ENCODE measurements around the gene GJB6. TPM values are rescaled to one million over a fixed set of nuclear protein-coding genes. Genes with fewer than 3 reads are reported as not detected.
A peak's percentile ranks its signal among the peaks of the same experiment; 100 is the strongest.

GJB6 gene
- total and polyA plus RNA-seq, 2 donors = 2.8 to 5.9 TPM

GRCh38 chr13:20188667-20189553, 43.2 kb downstream of the GJB6 start:
- Histone ChIP-seq H3K27ac (ENCODE audit: low read depth) (no peak overlapping the region), H3K4me1 (ENCODE audit: insufficient read depth) (peaks cover 4% of the 10 kb centered on the region), H3K36me3 (ENCODE audit: insufficient read depth) (no peaks in the 10 kb centered on the region), H3K4me3 (ENCODE audit: low read depth, low read length) (no peak overlapping the region)
- WGBS = 89% methylated on average over 28 of the region's 28 CpGs
- DNase-seq (ENCODE audit: extremely low spot score) = no peak

DNA sequence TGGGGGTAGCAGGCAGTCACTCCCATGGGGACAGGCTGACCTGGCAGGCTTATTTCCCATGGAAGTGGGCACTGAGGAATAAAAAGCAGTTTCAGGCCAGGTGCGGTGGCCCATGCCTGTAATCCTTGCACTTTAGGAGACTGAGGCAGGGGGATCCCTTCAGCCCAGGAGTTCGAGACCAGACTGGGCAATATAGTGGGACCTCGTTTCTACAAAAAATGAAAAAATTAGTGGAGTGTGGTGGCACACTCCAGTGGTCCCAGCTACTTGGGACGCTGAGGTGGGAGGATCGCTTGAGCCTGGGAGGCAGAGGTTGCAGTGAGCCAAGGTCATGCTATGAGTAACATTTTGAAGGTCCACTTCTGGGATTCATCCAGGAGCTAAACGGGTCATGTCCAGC, 45.3 kb downstream of the GJB6 start:
- Histone ChIP-seq H3K4me3 (ENCODE audit: low read depth, low read length) (no peak overlapping the region), H3K36me3 (ENCODE audit: insufficient read depth) (no peaks in the 10 kb centered on the region), H3K27ac (ENCODE audit: low read depth) (no peak overlapping the region), H3K4me1 (ENCODE audit: insufficient read depth) (no peaks in the 10 kb centered on the region)
- DNase-seq (ENCODE audit: extremely low spot score) = no peak
- whole genome bisulfite sequencing = 87% methylated on average over 6 of the region's 6 CpGs

DNA sequence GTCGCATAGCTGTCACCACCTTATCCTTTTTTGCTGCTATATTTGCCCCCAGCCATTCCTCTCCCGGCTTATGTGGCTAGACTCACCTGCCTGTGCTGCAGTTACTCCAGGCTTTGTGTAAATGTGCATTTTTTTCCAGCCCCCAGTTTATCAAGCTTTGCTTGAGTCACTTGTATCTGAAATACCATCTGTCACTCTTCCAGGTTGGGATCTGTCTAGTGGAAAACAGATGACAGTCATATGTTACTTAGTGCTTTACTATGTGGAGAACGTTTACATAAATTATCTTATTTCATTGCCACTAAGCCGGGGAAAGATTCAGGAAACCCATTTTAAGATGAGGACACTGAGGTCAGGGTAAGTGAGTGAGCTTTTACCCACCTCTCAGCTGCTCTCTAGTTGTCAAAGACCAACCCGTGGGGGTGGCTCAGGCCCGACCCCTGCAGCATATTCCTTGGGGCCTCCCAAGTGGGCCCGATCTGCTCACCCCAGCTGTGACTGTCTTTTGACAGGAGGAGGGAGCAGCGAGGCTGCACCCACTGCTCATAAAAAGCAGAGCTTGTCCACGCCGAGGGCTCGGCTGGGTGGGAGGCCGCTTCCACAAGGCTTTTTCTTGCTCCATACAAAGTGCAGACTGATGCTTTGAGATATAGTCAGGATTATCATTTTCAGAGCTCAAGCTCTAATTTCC, 46.6 kb downstream of the GJB6 start:
- Histone ChIP-seq H3K36me3 (ENCODE audit: insufficient read depth) (no peaks in the 10 kb centered on the region), H3K4me1 (ENCODE audit: insufficient read depth) (no peaks in the 10 kb centered on the region), H3K27ac (ENCODE audit: low read depth) (no peak overlapping the region), H3K4me3 (ENCODE audit: low read depth, low read length) (no peak overlapping the region)
- no peak for DNase-seq (ENCODE audit: extremely low spot score)
- WGBS = 57% methylated on average over 12 of the region's 12 CpGs

DNA sequence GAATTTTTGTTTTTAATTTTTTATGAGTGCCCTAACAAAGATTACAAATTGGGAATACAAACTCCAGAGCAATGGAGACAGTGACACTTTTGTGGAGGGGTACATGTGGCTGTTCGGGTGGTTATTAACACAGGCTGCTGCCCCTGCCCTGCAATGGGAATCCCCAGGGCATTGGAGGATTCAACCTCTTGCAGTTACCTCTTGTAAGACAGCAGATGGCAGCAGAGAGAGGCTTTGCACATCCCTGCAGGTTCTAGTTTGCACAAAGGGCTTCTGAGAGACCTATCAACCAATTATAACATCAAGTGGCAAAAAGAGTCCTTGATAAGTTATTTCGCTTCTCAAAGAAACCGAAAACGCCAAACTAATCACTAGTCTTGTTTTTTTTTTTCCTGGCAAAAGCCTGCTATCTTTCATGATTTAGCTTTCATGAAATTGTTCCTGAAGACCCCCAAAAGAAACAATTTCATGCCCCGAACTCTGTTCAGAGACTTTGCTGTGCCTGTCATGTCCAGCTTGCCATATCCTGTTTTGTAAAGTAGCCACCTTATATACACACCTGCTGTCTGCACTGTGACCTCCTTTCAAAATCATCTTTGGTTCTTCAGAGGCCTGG, 49.8 kb downstream of the GJB6 start:
- no peaks in the 10 kb centered on the region for H3K36me3 ChIP-seq (ENCODE audit: insufficient read depth)
- WGBS = 22% methylated on average over 5 of the region's 5 CpGs
- no peaks in the 10 kb centered on the region for H3K4me1 ChIP-seq (ENCODE audit: insufficient read depth)
- no peak for DNase-seq (ENCODE audit: extremely low spot score)
- no peak overlapping the region for H3K4me3 ChIP-seq (ENCODE audit: low read depth, low read length)
- no peak overlapping the region for H3K27ac ChIP-seq (ENCODE audit: low read depth)

GRCh38 chr13:20181188-20181587, 50.9 kb downstream of the GJB6 start:
- Histone ChIP-seq H3K27ac (ENCODE audit: low read depth) (no peak overlapping the region), H3K4me1 (ENCODE audit: insufficient read depth) (no peaks in the 10 kb centered on the region), H3K4me3 (ENCODE audit: low read depth, low read length) (no peak overlapping the region), H3K36me3 (ENCODE audit: insufficient read depth) (no peaks in the 10 kb centered on the region)
- no peak for DNase-seq (ENCODE audit: extremely low spot score)
- WGBS = 60% methylated on average over 3 of the region's 3 CpGs

DNA sequence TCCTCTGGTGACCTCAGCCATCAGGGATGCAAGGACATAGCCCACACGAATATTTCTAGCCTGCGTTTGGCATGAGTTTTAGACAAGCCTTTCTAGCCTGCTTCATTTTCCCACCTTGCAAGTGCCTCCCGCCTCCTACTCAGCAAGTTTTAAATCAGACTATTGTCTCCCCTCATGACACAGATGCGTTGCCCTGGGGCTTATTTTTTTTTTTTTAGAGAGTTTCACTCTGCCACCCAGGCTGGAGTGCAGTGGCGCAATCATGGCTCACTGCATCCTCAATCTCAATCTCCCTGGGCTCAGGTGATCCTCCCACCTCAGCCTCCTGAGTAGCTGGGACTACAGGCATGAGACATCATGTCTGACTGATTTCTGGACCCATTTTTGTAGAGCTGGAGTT, 54.0 kb downstream of the GJB6 start:
- Histone ChIP-seq H3K36me3 (ENCODE audit: insufficient read depth) (no peaks in the 10 kb centered on the region), H3K27ac (ENCODE audit: low read depth) (no peak overlapping the region), H3K4me1 (ENCODE audit: insufficient read depth) (no peaks in the 10 kb centered on the region), H3K4me3 (ENCODE audit: low read depth, low read length) (no peak overlapping the region)
- DNase-seq (ENCODE audit: extremely low spot score) = no peak
- 83% methylated on average over 5 of the region's 5 CpGs for WGBS

DNA sequence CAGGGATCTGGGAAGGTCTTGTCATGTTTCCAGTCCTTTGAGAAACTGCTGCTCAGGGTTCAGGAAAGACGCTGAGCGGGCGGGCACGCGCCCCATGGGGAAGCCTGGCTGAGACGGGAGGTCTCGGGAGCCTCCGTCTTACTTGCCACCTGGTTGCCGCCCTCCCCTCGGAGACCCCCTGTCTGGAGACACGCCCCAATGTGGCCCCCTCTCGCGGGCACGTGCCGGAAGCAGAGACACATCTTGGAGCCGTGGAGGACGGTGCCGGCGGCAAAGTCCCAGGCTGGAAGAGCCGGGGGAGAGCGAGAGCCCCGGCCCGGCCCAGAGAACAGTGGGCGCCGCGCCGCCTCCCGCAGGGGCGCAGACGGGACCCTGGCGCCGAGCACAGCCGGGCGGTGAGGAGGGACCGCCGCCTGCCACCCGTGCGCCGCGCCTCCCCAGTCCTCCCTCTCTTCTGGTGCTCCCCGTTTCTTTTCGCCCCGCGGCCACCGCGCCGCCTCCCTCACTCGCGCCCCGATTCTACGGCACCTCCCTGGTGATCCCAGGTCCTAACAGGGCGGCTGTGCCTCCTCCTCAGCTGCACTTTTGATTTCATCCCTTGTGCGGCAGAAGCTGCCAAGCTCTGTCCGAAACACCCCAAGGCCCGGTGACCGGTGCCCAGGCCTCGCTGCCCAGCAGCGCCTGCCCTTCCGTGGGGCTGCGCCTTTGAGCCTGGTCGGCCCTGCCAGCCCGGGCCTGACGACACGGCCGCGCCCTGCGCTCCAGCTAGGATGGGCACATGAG, 54.9 kb downstream of the GJB6 start:
- Histone ChIP-seq H3K27ac (ENCODE audit: low read depth) (no peak overlapping the region), H3K36me3 (ENCODE audit: insufficient read depth) (no peaks in the 10 kb centered on the region), H3K4me3 (ENCODE audit: low read depth, low read length) (no peak overlapping the region), H3K4me1 (ENCODE audit: insufficient read depth) (no peaks in the 10 kb centered on the region)
- DNase-seq (ENCODE audit: extremely low spot score) = no peak
- WGBS = 47% methylated on average over 67 of the region's 67 CpGs

DNA sequence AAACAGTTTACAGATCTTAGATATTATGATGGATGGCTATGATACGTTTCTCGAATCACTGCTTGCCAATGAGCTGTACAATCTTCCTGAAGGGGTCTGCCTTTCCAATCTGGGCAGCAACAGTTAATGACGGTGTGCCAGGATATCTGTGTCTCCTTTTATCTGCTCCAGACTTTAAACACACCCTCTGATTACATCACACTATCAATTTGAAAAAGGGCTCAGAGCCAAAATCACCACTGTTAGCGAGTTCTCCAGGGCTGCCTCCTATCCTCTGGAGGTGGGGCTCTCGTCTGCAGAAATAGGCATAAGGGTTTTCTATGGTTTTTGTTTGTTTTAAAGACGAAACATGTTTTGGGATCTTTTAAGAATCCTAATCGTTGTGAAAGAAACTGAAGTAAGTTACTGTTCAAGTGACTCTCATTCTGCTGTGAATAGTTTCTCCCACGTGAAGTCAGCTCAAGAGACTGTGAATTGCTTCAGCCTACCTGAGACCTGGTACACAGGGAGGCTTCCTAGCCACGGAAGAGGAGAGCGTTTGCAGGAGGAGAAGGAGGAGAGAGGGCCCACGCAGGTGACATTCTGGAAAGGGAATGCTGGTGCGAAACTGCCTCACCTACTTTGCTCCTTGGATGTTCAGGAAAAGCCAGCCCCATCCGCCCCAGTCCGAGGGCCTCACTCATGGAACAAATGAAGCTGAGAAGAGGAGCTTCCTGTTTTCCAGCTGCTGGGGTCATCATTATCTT, 56.0 kb downstream of the GJB6 start:
- H3K27ac ChIP-seq (ENCODE audit: low read depth) = no peak overlapping the region
- no peak for DNase-seq (ENCODE audit: extremely low spot score)
- no peaks in the 10 kb centered on the region for H3K36me3 ChIP-seq (ENCODE audit: insufficient read depth)
- WGBS = 69% methylated on average over 14 of the region's 14 CpGs
- H3K4me3 ChIP-seq (ENCODE audit: low read depth, low read length) = no peak overlapping the region
- H3K4me1 ChIP-seq (ENCODE audit: insufficient read depth) = no peaks in the 10 kb centered on the region

GRCh38 chr13:20175406-20175794, 56.7 kb downstream of the GJB6 start:
- Histone ChIP-seq H3K27ac (ENCODE audit: low read depth) (no peak overlapping the region), H3K4me3 (ENCODE audit: low read depth, low read length) (no peak overlapping the region), H3K4me1 (ENCODE audit: insufficient read depth) (no peaks in the 10 kb centered on the region), H3K36me3 (ENCODE audit: insufficient read depth) (no peaks in the 10 kb centered on the region)
- DNase-seq (ENCODE audit: extremely low spot score) = no peak
- whole genome bisulfite sequencing = 59% methylated on average over 3 of the region's 3 CpGs

GRCh38 chr13:20174656-20175405, 57.3 kb downstream of the GJB6 start:
- Histone ChIP-seq H3K4me1 (ENCODE audit: insufficient read depth) (no peaks in the 10 kb centered on the region), H3K36me3 (ENCODE audit: insufficient read depth) (no peaks in the 10 kb centered on the region), H3K4me3 (ENCODE audit: low read depth, low read length) (no peak overlapping the region), H3K27ac (ENCODE audit: low read depth) (no peak overlapping the region)
- 43% methylated on average over 22 of the region's 22 CpGs for WGBS
- peak; percentile 61 for DNase-seq (ENCODE audit: extremely low spot score)

- Histone ChIP-seq H3K4me3 (ENCODE audit: low read depth, low read length) (no peak overlapping the region), H3K36me3 (ENCODE audit: insufficient read depth) (no peaks in the 10 kb centered on the region), H3K4me1 (ENCODE audit: insufficient read depth) (no peaks in the 10 kb centered on the region), H3K27ac (ENCODE audit: low read depth) (no peak overlapping the region)
- no peak for DNase-seq (ENCODE audit: extremely low spot score)
- WGBS = 86% methylated on average over 8 of the region's 8 CpGs
Observed at GRCh38 chr13:20173116-20173746, 58.9 kb downstream of the GJB6 start.

Measured in urinary bladder (tissue), 4 donors.